NK-92 treated with Interleukin-12 subunit alpha and Interleukin-12 subunit beta, amount 100 ng/mL, for 24 hours (cell line): ENCODE measurements around the gene NXPH3.

Source experiments
- DNase-seq: peaks from one replicate; lab custom pipeline; 2025; lab: John Stamatoyannopoulos, UW

The NXPH3 gene

DNA sequence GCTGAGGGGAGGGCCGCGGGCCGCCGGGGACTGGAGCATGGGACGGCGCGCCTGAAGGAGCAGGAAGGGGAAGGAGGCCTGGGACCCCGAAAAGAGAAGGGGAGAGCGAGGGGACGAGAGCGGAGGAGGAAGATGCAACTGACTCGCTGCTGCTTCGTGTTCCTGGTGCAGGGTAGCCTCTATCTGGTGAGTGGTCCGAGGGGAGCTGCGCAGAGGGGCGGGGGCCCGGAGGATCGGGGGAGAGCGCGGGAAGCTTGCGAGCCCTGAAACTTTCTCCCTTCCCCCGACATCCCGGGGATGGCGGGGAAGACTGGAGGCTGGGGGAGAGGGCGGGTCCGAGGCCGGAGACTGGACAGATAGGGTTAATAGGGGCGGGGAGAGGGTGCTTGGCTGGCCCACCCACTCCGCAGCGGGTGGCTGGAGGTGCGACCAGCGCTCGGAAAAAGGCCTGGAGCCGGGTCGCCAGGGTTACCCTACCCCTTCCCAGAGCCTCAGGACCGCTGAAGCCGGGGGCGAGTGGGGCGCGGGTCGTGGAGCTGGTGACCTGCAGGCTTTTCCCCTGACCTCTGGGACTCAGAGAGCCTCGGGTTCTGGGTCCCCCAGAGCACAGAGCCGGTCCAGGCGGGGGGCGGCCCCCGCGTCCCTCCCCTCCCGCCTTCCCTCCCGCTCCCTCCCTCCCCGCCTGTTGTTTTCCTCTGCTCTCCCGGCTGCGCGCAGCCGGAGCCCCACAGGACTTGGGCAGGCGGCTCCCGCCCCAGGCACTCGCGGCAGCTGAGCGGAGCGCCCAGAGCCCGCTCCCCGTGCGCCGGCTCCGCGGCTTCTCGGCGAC, 631 bp downstream of the NXPH3 start:
- DNase-seq, result no peak

DNA sequence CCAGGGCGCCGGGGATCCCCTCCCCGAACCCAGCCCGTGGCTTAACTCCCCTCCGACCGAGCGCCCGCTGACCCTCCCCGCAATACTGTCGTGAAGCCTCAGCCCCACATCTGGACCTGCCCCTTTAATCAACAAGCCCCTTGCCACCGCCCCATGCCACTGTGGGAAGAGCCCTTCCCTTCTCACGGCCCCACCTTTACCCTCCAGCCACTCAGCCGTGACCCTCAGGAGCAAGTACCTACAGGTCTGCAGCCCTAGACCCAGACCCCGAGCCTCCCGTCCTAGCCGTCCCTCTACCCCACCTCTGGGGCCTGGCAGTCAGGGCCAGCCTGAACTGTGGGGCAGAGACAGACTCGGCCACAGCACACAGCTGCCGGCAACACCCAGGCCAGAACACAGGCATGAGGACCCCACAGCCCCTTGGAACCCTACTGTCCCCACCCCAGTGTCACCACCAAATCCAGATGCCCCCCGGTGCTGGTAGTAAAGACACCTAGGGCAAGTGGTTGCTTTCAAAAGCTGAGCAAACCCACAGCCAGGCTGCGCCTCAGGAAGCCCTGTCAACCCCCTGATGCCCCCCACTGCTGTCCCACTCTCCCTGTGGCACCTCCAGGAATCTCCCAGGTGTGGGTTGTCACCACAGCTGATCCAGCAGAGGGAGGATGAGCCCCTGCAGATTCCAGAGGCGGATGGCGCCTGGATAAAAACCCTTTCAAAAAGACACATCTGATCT, 1.4 kb downstream of the NXPH3 start:
- DNase-seq, result no peak

DNA sequence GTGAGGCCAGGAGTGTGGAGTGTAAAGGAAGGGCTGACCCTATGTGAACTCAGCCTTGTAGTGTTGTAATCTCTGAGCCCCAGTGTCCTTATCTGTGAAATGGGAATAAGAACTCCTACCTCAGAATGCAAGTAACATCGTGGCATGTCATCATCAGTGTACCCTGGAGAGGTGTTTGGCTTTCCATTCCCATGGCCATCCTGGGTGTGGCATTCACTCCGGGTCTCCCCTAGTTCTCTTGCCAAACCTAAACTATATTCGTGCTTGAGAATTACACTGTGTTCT, 1.9 kb downstream of the NXPH3 start:
- DNase-seq, result no peak

DNA sequence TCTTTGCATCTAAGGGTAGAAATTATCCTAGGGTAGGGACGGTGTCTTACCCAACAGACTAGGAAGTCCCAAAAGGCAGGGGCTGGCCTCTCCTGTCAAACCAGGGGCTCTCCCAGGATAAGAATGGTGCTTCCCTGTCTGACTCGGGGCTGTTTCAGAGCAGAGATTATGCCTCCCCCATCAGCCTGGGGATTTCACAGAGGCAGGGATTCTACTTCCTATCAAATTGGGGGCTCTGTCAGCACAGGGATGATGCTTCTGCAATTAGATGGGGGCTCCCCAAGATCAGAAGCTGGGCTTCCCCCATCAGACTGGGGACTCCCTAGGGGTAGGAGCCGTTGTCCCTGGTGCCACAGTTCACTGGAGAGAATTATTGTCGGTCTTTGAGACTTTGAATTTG, 2.3 kb downstream of the NXPH3 start:
- no peak for DNase-seq

DNA sequence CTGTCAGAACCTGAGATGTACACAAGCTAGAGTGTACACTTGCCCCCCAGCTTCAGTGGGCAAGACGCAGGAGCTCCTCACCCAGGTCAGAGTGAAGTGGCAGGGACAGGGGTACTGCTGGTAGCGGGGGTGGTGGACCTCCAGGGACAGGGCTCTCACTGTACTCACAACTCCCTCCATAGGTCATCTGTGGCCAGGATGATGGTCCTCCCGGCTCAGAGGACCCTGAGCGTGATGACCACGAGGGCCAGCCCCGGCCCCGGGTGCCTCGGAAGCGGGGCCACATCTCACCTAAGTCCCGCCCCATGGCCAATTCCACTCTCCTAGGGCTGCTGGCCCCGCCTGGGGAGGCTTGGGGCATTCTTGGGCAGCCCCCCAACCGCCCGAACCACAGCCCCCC, 2.7 kb downstream of the NXPH3 start:
- no peak for DNase-seq

DNA sequence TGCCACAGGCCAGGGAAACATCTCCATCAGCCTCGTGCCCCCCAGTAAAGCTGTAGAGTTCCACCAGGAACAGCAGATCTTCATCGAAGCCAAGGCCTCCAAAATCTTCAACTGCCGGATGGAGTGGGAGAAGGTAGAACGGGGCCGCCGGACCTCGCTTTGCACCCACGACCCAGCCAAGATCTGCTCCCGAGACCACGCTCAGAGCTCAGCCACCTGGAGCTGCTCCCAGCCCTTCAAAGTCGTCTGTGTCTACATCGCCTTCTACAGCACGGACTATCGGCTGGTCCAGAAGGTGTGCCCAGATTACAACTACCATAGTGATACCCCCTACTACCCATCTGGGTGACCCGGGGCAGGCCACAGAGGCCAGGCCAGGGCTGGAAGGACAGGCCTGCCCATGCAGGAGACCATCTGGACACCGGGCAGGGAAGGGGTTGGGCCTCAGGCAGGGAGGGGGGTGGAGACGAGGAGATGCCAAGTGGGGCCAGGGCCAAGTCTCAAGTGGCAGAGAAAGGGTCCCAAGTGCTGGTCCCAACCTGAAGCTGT, 3.4 kb downstream of the NXPH3 start:
- DNase-seq, result no peak

DNA sequence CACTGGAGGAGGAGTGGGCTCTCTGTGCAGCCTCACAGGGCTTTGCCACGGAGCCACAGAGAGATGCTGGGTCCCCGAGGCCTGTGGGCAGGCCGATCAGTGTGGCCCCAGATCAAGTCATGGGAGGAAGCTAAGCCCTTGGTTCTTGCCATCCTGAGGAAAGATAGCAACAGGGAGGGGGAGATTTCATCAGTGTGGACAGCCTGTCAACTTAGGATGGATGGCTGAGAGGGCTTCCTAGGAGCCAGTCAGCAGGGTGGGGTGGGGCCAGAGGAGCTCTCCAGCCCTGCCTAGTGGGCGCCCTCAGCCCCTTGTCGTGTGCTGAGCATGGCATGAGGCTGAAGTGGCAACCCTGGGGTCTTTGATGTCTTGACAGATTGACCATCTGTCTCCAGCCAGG, 3.9 kb downstream of the NXPH3 start:
- no peak for DNase-seq

DNA sequence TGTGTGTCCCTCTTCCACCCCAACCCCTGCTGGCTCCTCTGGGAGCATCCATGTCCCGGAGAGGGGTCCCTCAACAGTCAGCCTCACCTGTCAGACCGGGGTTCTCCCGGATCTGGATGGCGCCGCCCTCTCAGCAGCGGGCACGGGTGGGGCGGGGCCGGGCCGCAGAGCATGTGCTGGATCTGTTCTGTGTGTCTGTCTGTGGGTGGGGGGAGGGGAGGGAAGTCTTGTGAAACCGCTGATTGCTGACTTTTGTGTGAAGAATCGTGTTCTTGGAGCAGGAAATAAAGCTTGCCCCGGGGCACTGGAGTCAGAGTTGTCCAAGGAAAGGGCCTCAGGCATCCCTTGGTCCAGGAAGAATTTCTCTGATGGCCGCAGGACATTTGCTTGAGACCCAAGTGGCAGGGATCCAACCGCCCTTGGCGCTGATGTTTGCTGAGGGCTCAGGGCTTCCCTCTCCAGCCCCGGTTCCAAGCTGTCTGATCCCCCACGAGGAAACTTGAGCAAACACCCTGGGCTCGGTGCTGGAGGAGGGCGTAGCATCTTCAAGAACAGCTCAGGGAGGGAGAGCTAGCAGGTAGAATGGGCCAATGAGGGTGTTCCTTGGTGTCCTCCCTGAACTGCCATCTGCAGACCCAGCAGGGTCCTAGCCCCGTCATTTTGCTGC, 4.5 kb downstream of the NXPH3 start:
- DNase-seq, result no peak

DNA sequence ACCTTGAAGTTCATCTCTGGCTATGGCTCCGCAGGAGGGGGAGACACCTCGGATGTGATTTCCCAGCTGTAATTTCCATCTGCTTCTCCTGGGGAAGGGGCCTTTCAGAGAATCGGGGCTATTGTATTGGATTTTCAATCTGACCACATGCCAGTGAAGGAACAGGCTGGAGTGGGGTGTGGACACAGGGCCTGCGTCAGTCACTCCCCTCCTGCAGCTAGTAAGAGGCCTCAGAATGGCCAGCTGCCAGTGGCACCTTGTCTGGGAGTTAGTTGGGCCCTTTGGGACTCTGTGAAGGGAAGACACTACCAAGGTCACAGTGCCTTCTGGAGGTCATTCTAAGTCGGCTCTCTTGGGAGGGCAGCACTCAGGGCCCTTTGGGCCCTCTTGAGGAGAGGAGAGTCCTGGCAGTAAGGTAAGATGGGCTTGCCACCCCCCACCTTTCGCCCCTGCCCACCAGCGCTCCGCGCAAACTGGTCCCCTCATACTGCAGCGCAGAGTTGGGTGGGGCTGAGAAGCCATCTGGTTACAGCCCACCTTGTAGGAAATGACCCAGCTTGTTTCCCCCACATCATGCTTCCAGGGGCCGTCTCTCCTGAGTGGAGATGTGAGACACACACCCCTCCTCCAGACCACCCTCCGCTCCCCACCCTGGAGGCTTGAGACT, 5.4 kb downstream of the NXPH3 start:
- DNase-seq, result no peak

DNA sequence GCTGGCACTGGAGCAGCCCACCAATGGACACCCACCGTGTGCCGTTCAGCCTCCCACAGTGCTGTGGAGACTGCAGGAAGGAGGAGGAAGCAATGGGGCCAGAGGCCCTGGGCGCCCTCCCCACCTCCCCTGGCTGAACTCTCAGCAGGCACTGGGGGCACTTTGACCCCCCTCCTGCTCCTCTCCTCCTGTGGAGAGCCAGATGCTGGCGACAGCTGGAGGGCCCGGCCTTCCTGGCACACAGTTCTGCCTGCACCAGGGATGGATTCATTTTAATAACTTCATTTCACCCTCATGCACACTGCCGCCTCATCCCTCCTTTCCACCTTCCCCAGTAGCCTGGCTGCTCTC, 6.0 kb downstream of the NXPH3 start:
- DNase-seq, result no peak

DNA sequence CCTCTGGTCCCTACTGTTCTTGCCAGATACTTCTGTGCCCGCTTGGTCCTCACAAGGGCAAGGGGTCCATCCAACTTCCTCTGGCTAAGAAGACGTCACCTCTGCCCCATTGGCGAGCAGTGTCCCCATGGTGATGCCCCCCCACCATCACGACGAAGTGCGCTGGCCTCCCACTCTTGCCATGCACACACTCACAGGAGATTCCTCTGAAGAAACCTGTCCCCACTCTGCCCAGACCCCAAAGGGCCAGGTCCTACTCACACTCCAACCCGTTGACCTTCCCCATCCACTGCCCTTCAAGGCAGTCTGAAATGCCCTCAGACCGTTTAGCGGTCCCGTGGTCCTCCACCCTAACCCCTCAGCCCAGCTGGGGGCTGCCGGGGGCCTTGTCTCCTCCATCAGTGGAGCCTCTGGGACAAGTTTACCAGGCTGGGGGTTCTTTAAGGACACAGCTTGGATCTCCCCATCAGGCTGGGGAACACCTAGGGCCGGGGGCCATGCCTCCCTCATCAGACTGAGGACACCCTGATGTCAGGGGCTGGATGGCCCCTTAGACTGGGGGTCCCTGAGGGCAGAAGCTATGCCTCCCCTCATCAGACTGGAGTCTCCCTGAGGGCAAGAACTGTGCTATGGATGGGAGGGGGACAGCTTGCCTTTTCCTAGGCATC, 6.5 kb downstream of the NXPH3 start:
- no peak for DNase-seq

DNA sequence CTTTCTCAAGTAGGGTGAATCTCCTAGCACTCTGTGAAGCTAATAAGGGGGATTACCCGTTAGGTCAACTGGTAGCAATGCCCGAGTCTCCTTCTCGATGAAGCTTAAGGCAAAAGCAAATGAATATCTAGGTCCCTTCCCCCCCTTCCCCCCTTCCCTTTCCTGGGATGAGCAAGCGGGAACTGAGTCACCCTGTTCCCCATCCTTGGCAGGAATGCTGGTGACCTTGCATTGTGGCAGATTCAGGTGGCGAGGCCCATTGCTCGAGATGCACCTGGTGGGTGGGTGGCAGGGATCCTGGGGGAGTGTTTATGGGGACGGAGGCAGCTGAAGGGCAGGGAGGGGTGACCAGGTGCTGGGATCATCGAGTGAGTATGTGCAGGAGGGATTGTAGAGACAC, 7.1 kb downstream of the NXPH3 start:
- DNase-seq, result no peak

DNA sequence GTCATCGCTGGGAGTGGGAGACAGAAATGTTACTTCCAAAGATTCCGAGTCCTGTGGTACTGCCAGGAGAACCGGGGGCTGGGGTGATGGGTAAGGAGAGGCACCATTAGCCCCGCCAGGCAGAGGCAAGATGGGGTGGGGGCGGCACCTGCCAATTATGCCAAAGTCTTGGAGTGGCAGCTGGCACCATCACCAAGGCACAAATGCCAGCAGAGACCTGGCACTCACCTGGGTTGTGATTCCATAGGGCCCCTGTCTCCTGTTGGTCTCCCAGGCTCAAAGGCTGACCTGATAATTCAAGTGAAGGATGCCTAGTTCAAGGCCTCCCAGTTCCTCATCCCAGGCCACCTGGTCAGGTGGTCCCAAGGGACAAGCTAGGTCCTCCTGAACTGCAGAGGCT, 7.6 kb downstream of the NXPH3 start:
- no peak for DNase-seq

DNA sequence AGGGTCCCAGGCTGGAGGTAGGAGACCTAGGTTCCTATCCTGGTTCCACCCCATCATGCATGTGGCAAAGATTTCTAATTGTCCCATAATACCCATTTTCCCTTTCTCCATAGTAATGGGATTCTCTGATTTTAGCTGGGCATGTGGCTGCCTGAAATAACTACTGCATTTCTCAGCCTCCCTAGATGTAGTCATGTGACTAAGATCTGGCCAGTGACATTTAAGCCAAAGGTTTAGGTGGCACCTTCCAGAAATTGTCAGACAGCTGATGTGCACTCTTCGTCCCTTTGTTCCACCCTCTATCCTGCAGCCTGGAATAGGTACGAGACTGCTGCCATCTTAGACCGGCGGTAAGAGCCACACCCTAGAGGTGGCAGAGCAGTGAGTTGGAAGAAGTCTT, 8.2 kb downstream of the NXPH3 start:
- no peak for DNase-seq

DNA sequence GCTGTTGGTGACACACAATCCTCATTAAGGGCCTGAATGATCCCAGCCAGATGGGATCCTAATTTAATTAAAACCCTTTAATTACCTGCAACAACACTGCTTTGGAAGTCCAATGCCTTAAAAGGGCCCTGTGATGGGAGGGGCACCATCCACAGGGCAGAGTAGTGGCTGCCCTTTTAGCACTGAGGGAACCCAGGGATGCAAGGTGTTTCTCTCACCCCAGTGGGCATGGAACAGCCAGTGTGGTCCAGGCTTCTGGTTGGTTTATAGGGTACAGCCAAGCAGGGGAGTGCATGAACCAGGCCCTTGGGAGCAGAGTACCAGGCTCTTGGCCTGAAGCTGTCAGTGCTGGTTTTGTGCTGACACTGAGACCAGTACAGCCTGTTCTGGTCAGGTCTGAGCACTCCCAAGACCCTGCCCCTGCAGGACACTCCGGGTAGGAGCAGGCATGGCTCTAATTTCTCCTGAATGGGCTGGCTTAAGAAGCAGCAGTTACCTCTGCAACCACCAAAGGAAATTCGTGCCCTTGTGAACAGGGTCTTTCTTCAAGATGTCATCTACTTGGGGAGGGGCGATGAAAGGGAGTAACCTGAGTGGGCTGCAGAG, 9.9 kb downstream of the NXPH3 start:
- no peak for DNase-seq

DNA sequence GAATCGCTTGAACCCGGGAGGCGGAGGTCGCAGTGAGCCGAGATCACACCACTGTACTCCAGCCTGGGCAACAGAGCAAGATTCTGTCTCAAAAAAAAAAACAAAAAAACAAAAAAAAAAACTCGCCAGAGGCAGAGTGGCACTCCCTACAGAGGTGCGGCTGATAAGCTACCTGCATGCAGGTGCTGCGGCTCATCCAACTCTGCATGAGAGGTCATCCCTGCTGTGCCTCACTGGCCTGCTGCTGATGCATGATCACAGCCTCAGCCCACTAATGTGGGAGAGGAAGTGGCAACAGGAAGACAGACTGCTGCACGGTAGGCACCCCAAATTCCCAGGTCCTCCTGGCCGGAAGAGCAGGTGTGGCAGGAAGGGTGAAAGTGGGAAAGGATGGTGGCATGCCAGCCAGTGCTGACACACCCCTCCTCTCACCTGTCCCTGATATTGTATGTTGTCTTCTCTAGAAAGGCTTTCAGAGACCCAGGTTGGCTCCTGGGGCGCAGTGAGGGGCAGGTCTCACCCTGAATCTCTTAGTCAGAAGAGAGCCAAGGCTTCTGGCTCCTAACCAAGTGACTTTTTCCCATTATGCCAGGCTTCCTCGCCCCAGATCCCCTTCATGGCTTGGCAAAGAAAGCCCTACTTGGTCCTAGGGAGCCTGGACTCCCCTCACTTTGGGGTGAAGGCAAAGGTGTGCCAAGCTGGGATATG, 11.8 kb downstream of the NXPH3 start:
- DNase-seq, result no peak

DNA sequence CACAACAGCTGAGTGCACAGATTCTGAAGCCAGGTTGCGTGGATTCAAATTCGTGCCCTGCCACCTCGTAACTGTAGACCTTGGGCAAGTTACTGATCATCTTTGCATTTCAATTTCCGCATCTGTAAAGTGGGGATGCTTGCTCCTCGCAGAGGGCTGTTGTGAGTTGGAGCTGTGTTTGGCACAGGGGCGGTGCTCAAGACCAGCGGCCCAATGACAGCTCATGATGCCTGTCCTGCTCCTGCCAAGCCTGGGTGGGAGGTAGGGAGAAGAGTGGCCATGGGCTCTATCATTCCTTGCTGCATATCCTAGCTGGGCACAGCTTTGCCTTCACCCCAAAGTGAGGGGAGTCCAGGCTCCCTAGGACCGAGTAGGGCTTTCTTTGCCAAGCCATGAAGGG, 12.6 kb downstream of the NXPH3 start:
- no peak for DNase-seq

DNA sequence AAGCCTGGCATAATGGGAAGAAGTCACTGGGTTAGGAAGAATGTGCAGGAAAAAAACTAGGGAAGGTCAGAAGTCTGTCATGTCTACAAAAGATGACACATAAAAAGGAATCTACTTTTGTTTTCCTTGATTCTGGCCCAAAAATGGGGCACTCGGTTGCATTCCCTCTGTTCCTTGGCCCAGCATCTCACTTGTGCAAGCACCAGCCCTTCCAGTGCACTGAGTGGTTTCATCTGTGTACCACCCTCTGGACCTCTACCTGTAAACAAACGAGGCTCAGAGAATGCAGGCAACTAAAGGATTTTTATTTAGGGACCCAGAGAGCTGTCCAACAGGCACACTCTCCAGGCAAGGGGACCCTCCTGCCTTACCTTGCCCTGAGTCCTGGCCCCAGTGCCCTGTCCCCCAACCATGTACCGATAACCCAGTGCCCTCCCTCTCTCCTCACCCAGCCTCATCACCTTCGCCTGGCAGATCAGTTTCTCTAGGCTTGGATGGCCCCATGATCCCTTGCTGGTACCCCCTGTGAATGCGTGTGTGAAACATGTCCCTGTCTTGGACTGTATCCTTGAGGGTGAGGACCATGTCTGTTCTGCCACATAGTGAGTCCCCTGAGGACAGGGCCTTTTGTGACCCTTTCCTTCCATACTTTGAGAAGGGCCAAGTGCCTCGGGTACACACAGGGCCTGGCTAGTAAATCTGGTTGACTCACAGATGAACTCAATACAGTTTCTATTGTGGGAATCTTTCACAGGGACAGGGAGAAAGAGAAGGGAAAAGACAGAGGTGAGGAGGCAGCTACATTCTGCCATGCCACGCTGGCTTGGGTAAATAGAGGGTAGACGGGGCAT, 13.3 kb downstream of the NXPH3 start:
- DNase-seq, result no peak

DNA sequence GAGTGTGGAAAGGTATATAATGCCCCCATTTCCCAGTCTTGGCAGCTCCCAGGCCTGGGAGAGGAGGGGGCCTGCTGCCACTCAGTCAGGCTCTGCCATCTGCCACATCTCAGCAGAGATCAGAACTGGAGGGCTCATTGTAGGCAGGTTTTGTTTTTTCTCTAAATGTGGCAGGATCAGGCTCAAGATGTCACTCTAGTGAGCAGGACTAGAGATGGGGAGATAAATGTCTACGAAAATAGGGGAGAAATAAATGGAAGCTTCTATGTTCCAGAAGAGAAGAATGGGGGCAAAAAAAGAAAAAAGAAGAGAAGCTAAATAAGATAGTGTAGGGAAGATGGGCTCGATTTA, 13.9 kb downstream of the NXPH3 start:
- no peak for DNase-seq

DNA sequence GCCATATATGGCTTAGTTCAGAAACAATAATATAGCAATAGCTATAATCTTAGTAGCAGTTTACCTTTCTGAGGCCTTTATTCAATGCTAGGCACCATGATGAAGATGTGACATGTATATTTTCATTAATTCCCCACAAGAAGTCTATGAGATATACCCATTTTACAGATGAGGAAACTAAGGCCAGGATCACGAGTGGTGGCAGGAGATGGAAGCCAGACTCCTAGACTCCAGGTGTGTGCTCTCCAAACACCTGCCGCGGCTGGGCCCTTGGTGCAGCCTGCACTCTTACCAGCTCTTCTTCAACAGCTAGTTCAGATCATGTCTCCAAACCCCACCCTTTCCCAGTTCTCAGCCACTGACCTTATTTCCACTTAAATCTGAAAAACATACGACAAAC, 15.2 kb downstream of the NXPH3 start:
- DNase-seq, result no peak
